ENCODE results near the gene CDK8. TPM values are rescaled to one million over a fixed set of nuclear protein-coding genes. Genes with fewer than 3 reads are reported as not detected.
A peak's percentile ranks its signal among the peaks of the same experiment; 100 is the strongest.

Gene CDK8
- total RNA-seq, 1 donor from 2014 or later: 11.1 TPM

DNA sequence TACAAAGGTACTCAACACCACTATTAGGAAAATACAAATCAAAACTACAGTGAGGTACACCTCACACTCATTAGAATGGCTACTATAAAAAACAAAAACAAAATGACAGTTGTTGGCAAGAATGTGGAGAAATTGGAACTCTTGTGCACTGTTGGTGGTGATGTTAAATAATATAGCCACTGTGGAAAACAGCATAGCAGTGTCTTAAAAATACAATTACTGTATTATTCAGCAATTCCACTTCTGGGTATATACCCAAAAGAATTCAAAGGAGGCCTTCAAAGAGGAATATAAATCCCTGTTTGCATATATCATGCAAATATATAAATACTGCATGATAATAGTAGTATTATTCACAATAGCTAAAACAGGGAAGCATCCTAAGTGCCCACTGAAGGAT is 66.8 kb downstream of the CDK8 start:
- no peaks in the 10 kb centered on the region for H3K36me3 ChIP-seq
- H3K27me3 ChIP-seq (ENCODE audit: low read depth): no peaks in the 10 kb centered on the region
- no peak for DNase-seq
- intact Hi-C loops (cut with micrococcal nuclease): no loop called here
- no peak overlapping the region for H3K4me3 ChIP-seq
- no peaks in the 10 kb centered on the region for H3K9me3 ChIP-seq (replicated peaks)
- no peak overlapping the region for H3K27ac ChIP-seq (replicated peaks)
- peaks cover 50% of the 10 kb centered on the region for H3K4me1 ChIP-seq
- TF ChIP-seq, protein P1, sequence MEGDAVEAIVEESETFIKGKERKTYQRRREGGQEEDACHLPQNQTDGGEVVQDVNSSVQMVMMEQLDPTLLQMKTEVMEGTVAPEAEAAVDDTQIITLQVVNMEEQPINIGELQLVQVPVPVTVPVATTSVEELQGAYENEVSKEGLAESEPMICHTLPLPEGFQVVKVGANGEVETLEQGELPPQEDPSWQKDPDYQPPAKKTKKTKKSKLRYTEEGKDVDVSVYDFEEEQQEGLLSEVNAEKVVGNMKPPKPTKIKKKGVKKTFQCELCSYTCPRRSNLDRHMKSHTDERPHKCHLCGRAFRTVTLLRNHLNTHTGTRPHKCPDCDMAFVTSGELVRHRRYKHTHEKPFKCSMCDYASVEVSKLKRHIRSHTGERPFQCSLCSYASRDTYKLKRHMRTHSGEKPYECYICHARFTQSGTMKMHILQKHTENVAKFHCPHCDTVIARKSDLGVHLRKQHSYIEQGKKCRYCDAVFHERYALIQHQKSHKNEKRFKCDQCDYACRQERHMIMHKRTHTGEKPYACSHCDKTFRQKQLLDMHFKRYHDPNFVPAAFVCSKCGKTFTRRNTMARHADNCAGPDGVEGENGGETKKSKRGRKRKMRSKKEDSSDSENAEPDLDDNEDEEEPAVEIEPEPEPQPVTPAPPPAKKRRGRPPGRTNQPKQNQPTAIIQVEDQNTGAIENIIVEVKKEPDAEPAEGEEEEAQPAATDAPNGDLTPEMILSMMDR (IDR thresholded peaks at IDR 0.05; ENCODE audit: borderline replicate concordance): no peak

GRCh38 chr13:26323127-26323526 is 69.2 kb downstream of the CDK8 start:
- DNase-seq: no peak
- Histone ChIP-seq H3K4me3 (no peak overlapping the region), H3K9me3 (replicated peaks) (no peaks in the 10 kb centered on the region), H3K36me3 (no peaks in the 10 kb centered on the region), H3K27ac (replicated peaks) (no peak overlapping the region), H3K27me3 (ENCODE audit: low read depth) (no peaks in the 10 kb centered on the region), H3K4me1 (peaks cover 72% of the 10 kb centered on the region)
- intact Hi-C loops (cut with micrococcal nuclease): no loop called here
- TF ChIP-seq, protein P1 (IDR thresholded peaks at IDR 0.05; ENCODE audit: borderline replicate concordance): no peak

DNA sequence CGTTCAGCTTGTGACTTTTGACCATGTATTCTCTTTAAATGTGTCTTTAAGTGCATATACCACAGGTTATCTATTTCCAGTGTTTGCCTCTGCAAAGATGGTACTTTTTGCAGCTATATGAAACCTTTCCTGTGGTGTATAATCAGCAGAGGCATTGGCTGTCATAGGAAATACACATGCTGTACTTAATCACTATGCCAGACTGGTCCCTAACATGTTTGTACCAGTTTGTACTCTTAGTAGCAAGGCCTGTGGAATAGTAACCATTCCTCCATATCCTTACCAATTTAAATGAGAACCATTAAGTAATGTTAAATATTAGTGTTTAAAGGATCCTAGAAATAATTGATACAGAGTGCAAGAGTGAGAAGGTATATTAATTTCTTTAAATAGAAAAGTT is 69.8 kb downstream of the CDK8 start:
- no peaks in the 10 kb centered on the region for H3K36me3 ChIP-seq
- TF ChIP-seq, protein P1 (IDR thresholded peaks at IDR 0.05; ENCODE audit: borderline replicate concordance): no peak
- peaks cover 5% of the 10 kb centered on the region for H3K9me3 ChIP-seq (replicated peaks)
- H3K27me3 ChIP-seq (ENCODE audit: low read depth): no peaks in the 10 kb centered on the region
- peaks cover 74% of the 10 kb centered on the region for H3K4me1 ChIP-seq
- DNase-seq: no peak
- peak overlapping the region; percentile 4 for H3K27ac ChIP-seq (replicated peaks)
- intact Hi-C loops (cut with micrococcal nuclease): no loop called here
- no peak overlapping the region for H3K4me3 ChIP-seq

- TF ChIP-seq, protein P1 (IDR thresholded peaks at IDR 0.05; ENCODE audit: borderline replicate concordance): no peak
- Histone ChIP-seq H3K27me3 (ENCODE audit: low read depth) (no peaks in the 10 kb centered on the region), H3K4me1 (peaks cover 74% of the 10 kb centered on the region), H3K36me3 (no peaks in the 10 kb centered on the region), H3K4me3 (no peak overlapping the region), H3K27ac (replicated peaks) (peak overlapping the region; percentile 4), H3K9me3 (replicated peaks) (peaks cover 7% of the 10 kb centered on the region)
- intact Hi-C loops (cut with micrococcal nuclease): no loop called here
- no peak for DNase-seq
Observed at GRCh38 chr13:26324294-26324693, 70.4 kb downstream of the CDK8 start.

GRCh38 chr13:26324867-26325266 is 70.9 kb downstream of the CDK8 start:
- no peaks in the 10 kb centered on the region for H3K27me3 ChIP-seq (ENCODE audit: low read depth)
- H3K9me3 ChIP-seq (replicated peaks): peaks cover 7% of the 10 kb centered on the region
- no peak overlapping the region for H3K4me3 ChIP-seq
- H3K36me3 ChIP-seq: no peaks in the 10 kb centered on the region
- H3K4me1 ChIP-seq: peaks cover 74% of the 10 kb centered on the region
- TF ChIP-seq, protein P1 (IDR thresholded peaks at IDR 0.05; ENCODE audit: borderline replicate concordance): no peak
- intact Hi-C loops (cut with micrococcal nuclease): no loop called here
- no peak overlapping the region for H3K27ac ChIP-seq (replicated peaks)
- DNase-seq: no peak

GRCh38 chr13:26325876-26326275 is 71.9 kb downstream of the CDK8 start:
- DNase-seq: no peak
- Histone ChIP-seq H3K36me3 (no peaks in the 10 kb centered on the region), H3K27me3 (ENCODE audit: low read depth) (no peaks in the 10 kb centered on the region), H3K4me1 (peaks cover 72% of the 10 kb centered on the region), H3K4me3 (peak overlapping the region; percentile 9), H3K9me3 (replicated peaks) (peaks cover 7% of the 10 kb centered on the region), H3K27ac (replicated peaks) (peak overlapping the region; percentile 38)
- intact Hi-C loops (cut with micrococcal nuclease): no loop called here
- TF ChIP-seq, protein P1 (IDR thresholded peaks at IDR 0.05; ENCODE audit: borderline replicate concordance): no peak

All from left ventricle myocardium inferior (tissue), 1 donor.